Activated gamma-delta T cell (primary cell): Measurements from ENCODE around the gene PUS7L.
"Not testable (repeated sequence)": the region's sequence is repeated elsewhere in the genome, so short reads cannot be mapped to it uniquely, and the experiment has no call there.

ENCODE experiments used
- DNase-seq: peaks from one replicate; lab custom pipeline; 2025; lab: John Stamatoyannopoulos, UW
- total RNA-seq, 2 donors: gene quantifications; one replicate each; lab custom pipeline; 2026; lab: John Stamatoyannopoulos, UW

PUS7L gene, protein sequence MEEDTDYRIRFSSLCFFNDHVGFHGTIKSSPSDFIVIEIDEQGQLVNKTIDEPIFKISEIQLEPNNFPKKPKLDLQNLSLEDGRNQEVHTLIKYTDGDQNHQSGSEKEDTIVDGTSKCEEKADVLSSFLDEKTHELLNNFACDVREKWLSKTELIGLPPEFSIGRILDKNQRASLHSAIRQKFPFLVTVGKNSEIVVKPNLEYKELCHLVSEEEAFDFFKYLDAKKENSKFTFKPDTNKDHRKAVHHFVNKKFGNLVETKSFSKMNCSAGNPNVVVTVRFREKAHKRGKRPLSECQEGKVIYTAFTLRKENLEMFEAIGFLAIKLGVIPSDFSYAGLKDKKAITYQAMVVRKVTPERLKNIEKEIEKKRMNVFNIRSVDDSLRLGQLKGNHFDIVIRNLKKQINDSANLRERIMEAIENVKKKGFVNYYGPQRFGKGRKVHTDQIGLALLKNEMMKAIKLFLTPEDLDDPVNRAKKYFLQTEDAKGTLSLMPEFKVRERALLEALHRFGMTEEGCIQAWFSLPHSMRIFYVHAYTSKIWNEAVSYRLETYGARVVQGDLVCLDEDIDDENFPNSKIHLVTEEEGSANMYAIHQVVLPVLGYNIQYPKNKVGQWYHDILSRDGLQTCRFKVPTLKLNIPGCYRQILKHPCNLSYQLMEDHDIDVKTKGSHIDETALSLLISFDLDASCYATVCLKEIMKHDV
- 80.3 to 85.0 reads per million in 2 donors for total RNA-seq

DNA sequence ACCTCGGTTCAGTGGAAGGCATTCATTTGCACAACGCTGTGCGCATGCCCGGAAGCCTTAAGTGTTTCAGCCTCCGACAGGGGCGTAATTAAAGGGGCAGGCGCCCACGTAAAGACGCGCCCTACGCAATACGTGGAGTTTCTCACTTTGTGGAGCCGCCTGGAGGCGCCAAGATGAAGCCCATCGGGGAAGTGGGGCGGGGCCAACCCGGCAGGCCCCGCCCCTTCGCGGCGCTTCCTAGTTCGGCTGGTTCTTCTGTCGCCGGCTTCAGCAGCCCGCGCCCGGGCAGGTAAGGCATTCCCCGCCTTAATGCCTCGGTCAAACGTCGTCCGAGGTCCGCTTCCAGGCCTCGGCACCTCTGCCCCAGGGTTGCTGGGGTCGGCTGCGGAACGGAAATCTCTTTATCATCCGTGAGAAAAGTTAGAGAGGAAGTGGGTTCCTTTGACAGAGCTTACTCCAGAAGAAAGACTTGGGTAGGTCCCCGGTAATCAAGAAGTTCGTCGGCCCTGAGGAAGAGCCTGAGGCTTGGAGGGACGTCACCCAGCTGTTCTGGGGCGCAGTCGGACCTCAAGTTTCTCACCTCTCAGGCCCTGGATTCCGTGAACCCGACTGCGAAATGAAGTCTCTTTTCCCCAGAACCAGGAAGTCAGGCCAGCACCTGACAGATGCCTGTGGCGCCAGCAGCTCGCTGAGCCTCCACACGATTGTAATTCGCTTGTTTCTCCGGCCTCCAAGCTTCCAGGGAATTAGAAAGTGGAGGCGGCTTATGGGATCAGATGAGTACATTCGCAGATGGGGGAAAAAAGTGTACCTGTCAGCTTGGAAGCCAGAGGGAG, at the start of gene PUS7L, which contains the start of gene IRAK4:
PUS7L (minus strand) TSS at position 63 of the 836 bp plus-strand sequence. CDS start 3,545 bp downstream, outside the sequence.
IRAK4 (plus strand) TSS at position 224 of the 836 bp plus-strand sequence. CDS start 9,161 bp downstream, outside the sequence.
- peak; percentile 85 for DNase-seq

DNA sequence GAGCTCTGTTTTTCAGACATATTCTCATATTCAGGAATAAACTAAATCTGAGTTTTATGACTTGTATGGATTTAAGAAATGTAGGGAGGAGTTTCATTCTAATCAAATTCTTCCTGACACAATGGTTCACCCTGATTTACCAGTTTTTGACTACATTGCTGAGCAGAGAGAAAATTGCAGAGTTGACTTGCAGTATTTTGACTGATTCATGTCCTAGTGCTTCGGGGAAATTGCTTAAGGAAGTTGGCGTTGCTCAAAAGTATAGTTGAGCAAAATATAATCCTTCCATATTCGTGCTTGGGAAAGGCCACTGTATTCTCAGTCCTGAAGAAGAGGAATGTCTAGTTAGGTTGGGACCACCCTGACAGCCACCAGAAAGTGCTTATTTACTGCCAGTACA, 48.8 kb upstream of the PUS7L start:
- no peak for DNase-seq

DNA sequence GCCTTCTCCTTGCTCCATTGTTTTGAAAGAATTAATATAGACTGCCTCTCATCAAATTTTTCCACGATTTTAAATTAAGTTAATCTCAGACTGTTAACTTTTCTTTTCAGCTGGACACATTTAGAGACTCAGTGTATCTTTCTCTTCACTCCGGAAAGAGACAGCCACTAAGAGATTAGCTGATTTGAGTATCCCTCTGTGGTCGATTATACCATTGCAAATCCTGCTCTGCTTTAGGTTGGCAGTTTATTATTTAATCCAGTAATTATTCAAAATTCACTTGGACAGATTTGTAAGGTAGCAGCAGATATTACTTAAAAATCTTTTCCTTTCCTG, 48.1 kb upstream of the PUS7L start:
- DNase-seq, result no peak

DNA sequence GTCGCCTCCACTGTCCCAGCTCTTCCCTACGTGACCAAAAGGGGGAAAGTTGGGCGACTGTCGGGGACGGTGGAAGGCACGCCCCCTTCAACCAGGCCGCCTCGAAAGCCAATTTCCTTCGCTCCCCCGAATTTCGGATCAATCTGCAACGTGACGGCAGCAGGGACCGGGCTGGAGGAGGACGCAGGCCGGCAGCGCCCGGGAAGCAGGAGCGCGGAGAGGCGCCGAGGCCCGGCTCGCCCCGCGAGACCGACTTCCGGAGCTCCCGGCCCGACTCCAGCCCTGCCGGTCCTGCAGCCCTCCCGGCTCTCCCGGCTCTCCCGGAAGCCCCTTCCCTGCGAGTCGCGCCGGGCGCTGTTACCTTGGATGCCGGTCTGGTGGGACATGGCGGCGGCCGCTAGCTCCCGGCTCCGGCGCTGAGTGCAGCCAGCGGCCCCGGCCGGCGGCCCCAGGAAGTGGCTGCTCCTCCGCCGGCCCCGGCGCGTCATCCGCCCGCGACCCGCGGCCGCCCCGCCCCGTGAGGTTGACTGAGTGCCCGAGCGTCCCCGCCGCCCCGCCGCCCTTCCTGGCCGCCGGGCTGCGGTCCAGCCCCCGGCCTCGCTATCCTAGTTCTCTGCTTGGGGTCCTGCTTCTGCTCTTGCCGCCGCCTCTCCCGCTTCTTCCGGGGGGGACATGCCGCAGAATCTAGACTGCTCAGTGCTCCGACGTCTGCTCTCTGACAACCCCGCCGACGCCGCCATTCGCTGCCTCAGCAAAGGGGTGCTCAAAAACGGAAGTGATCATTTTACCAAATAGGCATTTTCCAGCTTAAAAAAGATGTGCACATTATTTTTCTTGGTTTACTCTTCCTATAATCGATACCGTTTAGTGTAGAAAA, 47.5 kb upstream of the PUS7L start, which contains the start of gene TWF1:
TWF1 (minus strand) TSS at position 458 of the 877 bp plus-strand sequence; CDS start at position 386, 72 bp downstream.
- peak; percentile 81 for DNase-seq

DNA sequence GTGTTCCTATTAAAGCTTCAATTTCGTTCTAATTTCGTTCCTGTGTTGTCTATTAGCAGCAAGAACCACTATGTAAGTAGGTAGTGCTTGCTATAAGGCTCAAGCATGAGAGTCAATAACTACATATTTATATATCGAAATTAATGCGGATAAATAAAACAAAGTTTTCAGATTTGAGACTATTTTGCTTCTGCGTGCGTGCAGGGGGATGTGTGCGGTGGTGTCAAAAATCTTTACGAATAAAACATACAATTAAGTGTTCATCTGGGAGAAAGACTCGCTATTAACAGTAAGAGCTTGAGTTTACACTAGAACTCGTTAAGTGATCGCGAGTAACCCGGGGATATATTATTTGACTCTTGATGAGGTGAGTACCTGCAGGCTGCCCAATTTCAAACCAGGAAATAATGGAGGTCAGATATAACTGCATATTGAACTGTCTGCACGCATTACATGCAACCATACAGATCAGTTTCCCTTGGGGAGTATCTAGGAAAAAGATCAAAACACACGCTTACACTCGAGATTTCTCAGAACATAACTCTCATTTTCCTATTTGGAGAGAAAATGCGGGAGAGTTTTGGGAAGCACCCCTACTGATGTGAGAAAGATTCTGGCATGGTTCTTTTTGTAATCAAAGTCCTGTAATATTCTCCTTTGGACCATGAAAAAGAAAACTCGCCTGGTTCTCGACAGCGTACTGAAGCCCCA, 46.7 kb upstream of the PUS7L start:
- DNase-seq, result no peak

DNA sequence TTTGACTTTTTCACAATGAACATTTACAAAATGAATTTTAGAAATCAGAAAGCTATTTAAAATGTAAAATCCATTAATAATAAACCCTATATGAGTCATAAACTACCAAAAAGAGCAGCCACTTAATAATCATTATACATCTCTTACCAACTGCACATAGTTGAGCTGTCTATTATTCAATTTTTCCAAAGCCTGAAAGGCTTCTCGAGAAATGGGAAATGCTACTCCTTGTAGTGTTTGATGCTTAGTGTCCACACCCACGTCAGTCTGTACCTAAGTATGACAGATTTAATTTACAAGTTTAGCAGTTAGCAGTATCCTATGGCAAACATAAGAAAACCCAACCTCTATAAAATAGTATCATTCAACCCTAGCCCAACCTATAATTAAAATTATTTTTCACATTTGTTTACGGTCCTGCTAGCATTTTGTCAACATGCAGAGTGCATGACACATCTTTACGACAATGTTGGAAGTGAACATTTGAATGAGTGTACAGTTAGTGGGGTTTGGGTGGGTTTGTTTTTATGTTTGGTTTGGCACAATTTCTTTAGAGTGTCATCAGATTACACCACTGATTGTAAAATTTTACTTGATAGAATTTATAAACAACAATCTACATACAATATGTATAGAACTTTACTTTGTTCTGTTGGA, 39.1 kb upstream of the PUS7L start:
- DNase-seq, result no peak

DNA sequence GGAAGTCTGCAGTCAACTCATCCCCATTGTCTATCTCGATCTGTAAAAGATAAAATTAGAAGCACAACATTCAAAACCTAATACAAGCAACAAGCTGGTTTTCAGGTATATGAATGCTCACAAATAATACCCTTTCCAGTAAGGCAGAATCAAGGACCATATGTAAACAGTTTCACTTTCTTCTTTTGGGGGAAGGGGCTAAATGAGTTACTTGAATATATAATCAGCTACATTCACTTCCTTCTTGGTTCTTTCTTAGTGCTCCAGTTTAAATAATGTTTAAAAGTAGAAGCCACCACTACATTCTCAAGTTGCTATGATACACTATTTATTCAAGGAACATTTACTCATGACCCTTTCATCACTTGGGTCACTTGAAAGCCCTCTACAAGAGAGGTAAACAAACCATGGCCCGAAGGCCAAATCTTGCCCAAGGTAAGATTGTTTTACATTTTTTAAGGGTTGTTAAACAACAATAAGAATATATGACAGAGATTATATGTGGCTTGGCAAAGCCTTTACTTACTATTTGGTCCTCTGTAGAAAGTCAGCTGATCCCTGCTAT, 37.2 kb upstream of the PUS7L start:
- no peak for DNase-seq

DNA sequence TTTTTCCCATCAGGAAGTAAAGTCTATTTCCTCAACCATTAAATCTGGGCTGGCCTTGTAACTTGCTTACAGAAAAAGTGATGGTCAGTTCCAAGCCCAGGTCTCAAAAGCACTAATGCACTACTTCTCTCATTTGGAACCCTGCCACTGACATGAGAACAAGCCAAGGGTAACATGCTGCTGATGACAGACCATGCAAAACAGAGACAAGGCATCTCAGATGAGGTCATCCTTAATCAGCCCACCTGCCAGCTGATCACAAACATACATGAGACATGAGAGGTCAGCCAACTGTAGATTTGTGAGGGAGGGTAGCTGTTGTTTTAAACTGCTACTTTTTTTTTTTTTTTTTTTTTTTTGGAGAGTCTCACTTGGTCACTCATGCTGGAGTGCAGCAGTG, 31.4 kb upstream of the PUS7L start:
- DNase-seq, result no peak

DNA sequence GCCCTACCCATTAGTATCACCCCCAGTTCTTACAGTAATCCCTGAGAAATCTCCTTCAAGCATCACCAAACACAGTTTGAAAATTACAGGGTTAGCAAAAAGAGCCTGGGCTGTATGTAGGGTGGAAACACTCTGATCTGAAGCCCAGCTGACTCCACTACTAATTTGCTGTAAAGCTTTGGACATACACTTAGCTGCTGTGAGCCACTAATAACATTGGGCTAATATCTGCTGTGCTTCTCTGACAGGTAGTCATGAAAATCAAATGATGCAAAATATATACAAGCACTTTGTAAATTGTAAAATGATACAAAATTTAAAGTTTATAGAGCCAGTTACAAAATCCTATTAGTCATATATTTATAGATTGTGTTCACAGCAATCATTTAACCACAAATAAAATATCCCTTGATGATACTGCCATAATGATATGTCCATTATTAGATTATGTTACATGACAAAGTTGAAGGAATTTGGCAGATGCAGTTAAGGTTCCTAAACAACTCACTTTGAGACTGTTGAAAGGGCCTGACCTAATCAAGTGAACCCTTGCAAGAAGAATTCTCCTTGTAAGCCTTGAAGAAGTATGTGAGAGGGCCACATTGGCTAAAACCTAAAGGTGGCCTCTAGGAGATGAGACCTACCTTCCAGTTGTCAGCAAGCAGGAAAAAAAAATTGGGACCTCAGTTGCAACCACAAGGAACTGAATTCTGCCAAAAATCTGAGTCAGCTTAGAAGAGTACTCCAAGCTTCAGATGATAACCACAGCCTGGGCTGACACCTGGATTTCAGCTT, 28.5 kb upstream of the PUS7L start:
- DNase-seq, result no peak

DNA sequence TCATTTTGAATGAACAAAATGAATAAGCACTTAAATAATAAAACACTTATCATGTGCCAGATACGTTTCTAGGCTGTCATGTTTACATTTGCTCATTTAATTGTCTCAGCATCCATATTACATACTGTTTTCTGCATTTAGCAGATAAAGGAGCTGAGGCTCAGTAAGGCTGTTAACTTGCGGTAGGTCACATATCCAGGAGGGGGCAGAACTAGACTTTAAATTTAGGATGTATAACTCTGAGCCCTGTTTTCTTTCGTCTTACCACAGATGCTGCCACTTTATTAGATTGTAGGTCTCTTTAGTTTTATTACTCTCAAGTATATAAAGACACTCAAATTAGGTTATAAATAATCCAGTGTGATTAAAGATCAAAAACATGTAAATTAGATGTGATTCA, 17.9 kb upstream of the PUS7L start:
- DNase-seq, result no peak

DNA sequence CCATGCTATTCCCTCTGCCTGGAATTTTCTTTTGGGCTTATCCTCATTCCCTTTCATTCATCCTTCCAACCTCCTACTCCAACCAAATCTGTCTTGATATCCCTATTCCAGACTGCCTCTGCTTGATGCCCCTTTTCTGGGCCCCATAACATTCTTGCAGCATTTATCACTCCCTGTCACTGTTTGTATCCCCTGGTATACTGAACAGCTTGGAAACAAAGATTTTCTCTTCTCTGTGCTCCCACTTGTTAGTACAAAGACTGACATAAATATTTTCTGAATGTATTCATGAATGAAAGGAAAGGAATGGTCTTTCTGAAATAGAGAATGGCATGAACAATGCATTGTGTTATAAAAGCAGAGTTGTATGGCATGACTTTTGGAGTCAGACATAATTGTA, 7.7 kb upstream of the PUS7L start:
- no peak for DNase-seq

DNA sequence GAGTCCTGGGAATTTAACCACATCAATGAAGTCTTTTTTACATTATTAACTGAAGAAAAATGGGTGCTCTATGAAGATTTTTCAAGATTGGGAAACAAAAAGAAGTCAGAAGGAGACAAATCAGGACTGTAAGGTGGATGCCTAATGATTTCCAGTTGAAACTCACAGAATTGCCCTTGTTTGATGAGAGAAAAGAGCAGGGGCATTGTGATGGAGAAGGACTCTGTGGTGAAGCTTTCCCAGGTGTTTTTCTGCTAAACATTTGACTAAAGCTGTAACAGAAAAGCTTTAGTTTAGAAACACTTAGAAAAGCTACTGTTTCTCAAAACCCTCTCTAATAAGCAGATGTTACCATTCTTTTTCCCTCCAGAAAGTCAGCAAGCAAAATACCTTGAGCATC, 5.9 kb upstream of the PUS7L start:
- DNase-seq, result no peak

DNA sequence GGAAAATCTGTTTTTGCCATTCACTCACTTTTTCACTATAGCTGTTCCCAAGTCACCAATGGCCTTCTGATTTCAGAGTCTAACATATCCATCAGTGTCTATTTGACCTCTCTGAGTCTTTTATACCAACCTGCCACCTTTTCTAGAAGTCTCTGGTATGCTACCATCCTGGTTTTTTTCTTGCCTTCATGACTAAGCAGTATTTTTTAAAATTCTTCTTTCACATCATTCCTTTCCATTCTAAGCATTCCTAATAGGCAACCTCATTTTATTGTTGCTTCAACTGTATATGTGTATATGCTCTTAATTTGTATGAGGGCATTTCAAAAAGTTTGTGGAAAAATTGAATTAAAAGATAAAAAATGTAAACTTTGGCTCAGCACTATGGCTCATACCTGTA, 5.2 kb upstream of the PUS7L start:
- DNase-seq, result no peak

DNA sequence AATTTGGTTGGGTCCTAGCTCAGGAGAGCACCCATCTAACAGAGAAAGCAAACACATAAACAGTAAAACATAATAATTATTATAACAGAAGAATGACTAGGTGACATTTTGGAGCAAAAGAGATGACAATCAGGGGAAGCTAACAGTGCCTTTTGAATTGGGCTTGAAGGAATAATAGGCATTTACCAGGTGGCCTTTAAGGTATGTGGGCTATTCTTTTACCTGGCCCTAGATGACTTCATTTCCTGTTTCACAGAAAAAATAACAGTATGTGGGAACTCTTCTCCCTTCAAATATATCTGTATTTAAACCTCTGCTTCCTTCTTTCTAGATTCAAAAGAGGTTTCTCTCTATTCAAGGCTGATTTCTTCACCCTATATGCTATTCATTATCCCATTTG, 4.0 kb upstream of the PUS7L start:
- no peak for DNase-seq

DNA sequence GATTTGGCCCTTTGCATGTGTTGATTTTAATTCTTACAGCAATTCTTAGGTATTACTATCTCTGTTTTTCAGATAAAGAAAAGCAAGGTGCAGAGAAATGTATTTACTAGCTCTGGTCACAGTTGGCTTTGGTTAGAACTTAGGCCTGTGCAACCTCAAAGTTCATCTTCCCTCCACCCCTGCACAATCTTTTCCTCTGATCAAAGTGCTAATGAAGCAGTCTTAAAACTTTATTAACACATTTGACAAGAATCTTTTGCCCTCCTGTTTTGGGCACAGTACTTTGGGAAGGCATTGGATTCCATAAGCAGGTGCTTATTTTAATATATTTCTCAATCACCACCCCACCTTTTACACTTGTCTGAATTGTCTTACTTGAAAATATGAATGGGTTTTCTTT, 2.9 kb upstream of the PUS7L start:
- DNase-seq, result no peak

DNA sequence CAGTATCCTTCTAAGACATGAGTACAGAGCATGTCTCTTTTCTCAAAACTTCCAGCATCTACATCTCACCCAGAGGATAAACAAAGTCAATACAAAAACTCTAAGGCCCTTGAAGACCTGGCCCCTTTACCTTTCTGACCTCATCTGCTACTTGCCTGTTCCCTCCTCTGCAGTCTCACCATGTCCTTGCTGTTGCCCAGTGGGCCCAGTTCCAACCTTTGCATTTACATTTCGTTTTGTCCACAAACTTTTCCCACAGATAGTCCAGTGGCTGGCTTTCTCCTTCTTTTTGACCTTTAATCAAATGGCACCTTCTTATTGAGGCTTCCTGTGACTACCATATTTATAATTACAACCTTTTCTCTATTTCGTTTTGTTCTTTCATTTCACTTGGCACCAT, 1.8 kb upstream of the PUS7L start:
- no peak for DNase-seq

DNA sequence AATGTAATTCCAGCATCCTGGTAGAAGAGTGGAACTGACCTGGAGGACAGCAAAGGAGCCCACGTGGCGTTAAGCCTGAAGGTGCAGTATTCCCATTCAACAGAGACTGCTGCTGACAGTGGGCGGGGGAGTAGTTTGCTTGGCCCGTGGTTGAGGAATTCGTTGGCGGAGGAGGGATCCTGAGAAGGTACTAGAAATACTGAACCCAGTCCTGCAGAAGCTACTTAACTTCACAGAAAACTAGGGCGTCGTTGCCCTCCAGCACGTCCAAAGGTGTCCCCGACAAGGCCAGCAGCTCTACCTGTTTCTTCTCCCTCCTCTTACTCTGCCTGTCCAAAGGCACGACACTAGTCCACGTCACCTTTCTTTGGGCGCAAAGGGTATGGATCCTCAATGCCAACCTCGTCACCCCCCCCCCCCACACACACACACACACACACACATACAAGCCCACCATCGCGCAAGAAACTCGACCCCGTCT, 303 bp downstream of the PUS7L start:
- DNase-seq, result no peak

DNA sequence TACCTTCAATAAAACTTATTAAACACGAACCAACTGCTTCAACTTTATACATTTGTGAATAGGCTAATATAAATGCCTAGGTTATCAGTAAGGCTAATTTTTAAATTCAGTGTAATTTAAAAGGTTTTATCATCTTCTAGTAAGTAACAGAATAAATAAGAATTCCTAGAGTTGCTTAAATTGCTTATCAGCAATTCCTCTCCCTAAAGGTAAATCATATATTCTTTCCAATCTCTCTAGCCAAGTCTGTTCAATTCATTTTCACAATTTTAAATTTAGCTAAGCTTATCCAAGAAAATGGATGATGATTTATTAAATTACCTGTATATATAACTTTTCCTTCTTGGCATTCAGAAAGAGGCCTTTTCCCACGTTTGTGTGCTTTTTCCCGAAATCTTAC, 4.6 kb downstream of the PUS7L start:
- no peak for DNase-seq

DNA sequence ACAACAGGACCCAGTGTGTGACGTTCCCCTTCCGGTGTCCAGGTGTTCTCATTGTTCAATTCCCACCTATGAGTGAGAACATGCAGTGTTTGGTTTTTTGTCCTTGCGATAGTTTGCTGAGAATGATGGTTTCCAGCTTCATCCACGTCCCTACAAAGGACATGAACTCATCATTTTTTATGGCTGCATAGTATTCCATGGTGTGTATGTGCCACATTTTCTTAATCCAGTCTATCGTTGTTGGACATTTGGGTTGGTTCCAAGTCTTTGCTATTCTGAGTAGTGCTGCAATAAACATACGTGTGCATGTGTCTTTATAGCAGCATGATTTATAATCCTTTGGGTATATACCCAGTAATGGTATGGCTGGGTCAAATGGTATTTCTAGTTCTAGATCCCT, 7.2 kb downstream of the PUS7L start:
- not testable (repeated sequence) for DNase-seq
